D721Med (cell line): ENCODE results near the gene IDH3G.

Source experiments
- DNase-seq: peaks from one replicate; pipeline ENCODE4 v3.0.0; 2011; ENCODE audit warnings: low spot score; ENCODE audit not compliant: insufficient read length
- FAIRE-seq: peaks from 2 replicates; lab custom pipeline; 2011; peaks lifted over from hg19 to GRCh38; lab: Jason Lieb, UNC
- TF ChIP-seq, protein P1 (sequence below): IDR thresholded peaks from 2 replicates; pipeline ENCODE4 v1.5.1; 2012; ENCODE audit warnings: mild to moderate bottlenecking, control low read depth; ENCODE audit not compliant: insufficient read depth; ENCODE audit errors: missing control alignments

IDH3G gene

DNA sequence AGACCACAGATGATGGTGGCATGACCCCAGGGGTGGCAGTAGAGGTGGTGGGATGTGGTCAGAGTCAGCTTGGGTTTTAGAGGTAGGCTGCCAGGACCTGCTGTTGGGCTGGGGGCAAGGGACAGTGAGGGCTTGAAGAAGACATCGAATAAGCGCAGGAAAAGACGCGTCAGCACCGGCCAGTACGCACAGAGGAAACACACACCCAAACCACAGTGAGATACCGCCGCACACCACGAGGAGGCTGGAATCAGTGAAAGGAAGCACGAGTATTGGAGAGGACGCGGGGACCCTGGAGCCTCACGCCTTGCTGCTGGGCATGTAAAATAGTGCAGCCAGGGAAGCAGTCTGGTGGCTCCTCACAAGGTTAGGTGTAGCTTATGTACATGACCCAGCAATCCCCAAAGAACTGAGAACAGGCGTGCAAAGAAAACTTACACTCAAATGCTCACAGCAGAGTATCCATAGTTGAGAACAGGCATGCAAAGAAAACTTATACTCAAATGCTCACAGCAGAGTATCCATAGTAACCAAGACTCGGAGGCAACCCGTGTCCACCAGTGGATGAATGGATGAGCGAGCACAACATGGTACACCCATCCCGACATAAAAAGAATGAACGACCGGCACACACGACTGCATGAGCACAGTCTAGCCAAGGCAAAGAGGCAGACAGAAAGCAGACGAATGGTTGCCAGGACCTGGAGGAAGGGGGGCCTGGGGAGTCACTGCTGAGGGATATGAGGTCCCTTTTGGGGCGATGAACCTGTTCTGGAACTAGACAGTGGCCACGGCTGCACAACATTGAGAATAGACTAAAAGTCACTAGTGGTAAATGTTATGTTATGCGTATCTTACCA is 22.9 kb upstream of the IDH3G start:
- no peak for DNase-seq
- TF ChIP-seq, protein P1, sequence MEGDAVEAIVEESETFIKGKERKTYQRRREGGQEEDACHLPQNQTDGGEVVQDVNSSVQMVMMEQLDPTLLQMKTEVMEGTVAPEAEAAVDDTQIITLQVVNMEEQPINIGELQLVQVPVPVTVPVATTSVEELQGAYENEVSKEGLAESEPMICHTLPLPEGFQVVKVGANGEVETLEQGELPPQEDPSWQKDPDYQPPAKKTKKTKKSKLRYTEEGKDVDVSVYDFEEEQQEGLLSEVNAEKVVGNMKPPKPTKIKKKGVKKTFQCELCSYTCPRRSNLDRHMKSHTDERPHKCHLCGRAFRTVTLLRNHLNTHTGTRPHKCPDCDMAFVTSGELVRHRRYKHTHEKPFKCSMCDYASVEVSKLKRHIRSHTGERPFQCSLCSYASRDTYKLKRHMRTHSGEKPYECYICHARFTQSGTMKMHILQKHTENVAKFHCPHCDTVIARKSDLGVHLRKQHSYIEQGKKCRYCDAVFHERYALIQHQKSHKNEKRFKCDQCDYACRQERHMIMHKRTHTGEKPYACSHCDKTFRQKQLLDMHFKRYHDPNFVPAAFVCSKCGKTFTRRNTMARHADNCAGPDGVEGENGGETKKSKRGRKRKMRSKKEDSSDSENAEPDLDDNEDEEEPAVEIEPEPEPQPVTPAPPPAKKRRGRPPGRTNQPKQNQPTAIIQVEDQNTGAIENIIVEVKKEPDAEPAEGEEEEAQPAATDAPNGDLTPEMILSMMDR = no peak
- FAIRE-seq = no peak

DNA sequence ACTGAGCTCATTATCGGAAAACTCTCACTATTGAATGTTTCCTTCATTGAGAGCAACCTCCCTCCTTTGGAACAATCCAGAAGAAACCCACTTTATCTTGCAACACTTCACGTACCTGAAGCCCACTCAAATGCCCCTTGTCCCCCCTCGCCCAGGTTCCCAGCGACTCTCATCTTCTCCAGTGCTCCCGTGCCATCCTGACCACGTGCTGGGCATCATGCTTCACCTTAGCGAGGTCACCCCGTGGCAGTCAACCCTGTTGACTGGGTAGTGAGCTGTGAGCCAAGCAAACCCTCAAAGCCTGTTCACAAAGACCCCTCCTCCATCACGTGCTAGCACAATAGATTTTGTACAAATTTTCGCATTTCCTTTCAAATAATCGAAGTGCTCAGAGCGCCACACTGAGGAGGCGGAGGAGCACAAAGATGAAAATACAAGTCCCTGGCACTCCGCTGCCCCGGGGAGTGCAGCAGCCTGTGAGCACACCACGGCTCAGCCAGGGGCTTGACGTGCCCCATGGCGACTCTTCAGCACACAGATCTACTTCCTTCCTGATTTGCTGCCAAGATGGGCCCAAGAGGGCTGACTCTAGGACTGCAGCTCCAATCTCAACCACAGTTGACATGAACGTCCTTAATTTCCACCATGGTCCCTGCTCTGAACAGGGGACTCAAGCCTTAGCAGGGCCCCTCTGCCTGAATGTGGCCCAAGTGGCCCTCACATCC is 20.6 kb upstream of the IDH3G start:
- DNase-seq = no peak
- TF ChIP-seq, protein P1 = no peak
- no peak for FAIRE-seq

DNA sequence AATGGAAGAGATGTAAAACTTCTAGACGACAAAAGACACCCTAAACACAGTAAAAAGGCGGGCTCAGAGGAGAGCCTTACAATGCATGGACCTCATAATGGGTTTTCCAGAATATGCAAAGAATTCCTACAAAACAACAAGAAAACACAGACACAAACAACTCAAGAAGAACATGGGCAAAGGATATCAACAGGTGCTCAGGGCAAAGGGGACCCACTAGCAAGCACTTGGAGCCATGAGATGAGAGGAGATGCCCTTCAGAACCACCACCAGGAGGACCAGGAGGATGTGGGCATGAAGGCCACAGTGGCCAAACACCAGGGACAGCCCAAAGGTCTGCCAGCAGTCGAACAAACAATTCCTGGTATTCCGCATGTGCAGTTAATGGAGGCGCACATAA is 19.0 kb upstream of the IDH3G start:
- DNase-seq (no peak), FAIRE-seq (no peak)
- TF ChIP-seq, protein P1 = no peak

DNA sequence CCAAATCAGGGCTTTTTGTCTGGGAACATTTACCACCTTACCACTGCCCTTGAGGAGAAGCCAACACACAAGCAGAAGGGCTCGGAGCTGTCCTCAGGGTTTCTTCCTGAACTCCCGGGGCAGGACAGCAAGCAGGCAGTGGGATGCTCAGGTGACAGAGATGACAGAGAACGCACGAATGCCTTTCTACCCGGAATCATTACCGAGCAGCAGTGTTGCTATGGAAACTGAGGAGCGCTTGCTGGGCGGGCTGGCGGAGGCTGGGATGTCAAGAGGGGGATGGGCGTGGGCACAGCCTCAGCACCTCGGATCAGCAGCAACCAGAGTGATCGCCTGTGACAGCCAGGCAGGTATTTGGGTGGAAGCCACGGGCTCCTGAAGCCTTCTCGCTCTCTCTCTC is 18.0 kb upstream of the IDH3G start:
- FAIRE-seq (no peak), DNase-seq (no peak)
- TF ChIP-seq, protein P1 = no peak

DNA sequence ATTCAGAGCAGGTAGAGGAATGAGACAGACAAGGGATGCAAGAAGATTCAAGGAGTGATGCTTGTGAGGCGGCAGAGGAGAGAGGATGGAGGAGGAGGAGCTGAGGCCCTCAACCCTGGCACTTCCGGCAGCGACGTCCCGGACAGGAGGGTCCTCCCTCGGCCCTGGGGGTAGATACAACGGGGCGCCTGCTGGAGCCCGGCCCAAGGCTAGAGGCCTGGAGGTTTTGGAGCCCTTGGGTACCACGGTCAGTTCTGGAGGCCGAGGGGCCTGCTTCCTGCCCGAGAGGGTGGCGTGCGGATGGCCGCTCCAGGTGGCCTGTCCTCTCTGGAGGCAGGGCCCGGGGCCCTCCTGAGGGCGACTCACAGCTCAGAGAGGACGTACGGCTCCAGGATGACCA is 13.8 kb upstream of the IDH3G start:
- FAIRE-seq (no peak), DNase-seq (no peak)
- TF ChIP-seq, protein P1 = no peak

DNA sequence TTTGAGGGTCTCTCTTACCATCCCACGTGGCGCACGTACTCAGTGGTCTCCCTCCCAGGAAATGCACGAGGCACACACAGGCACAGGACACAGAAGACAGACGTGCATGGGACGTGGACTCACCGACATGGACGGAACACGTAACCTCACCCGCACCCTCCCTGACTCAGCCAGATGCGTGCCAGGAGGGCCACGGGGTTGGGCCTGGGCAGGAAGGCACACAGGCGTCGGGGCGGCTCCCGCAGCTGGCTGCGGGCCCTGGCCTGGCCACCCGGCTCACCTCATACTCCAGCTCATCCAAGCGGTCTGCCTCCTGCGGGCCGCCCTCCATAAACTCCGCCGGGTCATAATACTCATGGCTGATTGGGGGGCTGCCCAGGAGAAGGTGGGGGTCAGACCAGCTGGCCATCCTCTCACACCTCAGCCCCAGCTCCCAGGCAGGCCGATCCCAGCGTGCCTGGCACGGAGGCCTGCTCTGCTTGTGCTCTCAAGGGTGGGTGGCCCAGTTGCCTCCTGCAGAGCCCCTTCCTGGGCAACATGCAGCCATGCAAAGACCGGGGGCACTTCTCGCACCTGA is 12.9 kb upstream of the IDH3G start:
- FAIRE-seq (no peak), DNase-seq (no peak)
- TF ChIP-seq, protein P1 = no peak
